Immature natural killer cell (primary cell): ENCODE measurements around the gene TMEM60. TPM values are rescaled to one million over a fixed set of nuclear protein-coding genes. Genes with fewer than 3 reads are reported as not detected.

Experiments
- DNase-seq, 3 donors: peaks; one replicate each; pipeline ENCODE4 v3.0.0; 2022; ENCODE audit warnings: mixed read lengths in 1 of 3
- H3K27ac Mint-ChIP-seq, 6 donors: one replicate each; pipeline ENCODE4 v1.8.0; 2020; ENCODE audit warnings: mixed read lengths in 6 of 6, mild to moderate bottlenecking in 5 of 6, inconsistent platforms in 4 of 6, moderate library complexity in 3 of 6
- H3K27me3 Mint-ChIP-seq, 3 donors: one replicate each; pipeline ENCODE4 v1.8.0; 2020 to 2021; ENCODE audit warnings: low read depth in 3 of 3, mild to moderate bottlenecking in 3 of 3, mixed read lengths in 3 of 3, moderate library complexity in 3 of 3, inconsistent platforms in 1 of 3
- H3K36me3 Mint-ChIP-seq, 3 donors: one replicate each; pipeline ENCODE4 v1.8.0; 2020; ENCODE audit warnings: mixed read lengths in 3 of 3, inconsistent platforms in 2 of 3, mild to moderate bottlenecking in 2 of 3
- H3K4me1 Mint-ChIP-seq, 2 donors: one replicate each; pipeline ENCODE4 v1.8.0; 2020; ENCODE audit warnings: inconsistent platforms in 2 of 2, mild to moderate bottlenecking in 2 of 2, mixed read lengths in 2 of 2, moderate library complexity in 1 of 2
- H3K4me3 Mint-ChIP-seq, 5 donors: one replicate each; pipeline ENCODE4 v1.8.0; 2020; ENCODE audit warnings: mild to moderate bottlenecking in 5 of 5, mixed read lengths in 5 of 5, inconsistent platforms in 3 of 5, moderate library complexity in 3 of 5
- H3K9me3 Mint-ChIP-seq, 6 donors: one replicate each; pipeline ENCODE4 v1.8.0; 2020; ENCODE audit warnings: mild to moderate bottlenecking in 6 of 6, mixed read lengths in 6 of 6, inconsistent platforms in 4 of 6, moderate library complexity in 3 of 6
- polyA plus RNA-seq, 3 donors: library from polyadenylated mRNA; unstranded; fragments of 300-500 nt; fragmentation: Illumina TruSeq; gene quantifications; one replicate each; pipeline ENCODE4 v1.2.3, GENCODE V29; 2021

TMEM60 gene
- polyA plus RNA-seq, 3 donors from 2014 or later: 7.9 to 22.6 (median 11.0) TPM

DNA sequence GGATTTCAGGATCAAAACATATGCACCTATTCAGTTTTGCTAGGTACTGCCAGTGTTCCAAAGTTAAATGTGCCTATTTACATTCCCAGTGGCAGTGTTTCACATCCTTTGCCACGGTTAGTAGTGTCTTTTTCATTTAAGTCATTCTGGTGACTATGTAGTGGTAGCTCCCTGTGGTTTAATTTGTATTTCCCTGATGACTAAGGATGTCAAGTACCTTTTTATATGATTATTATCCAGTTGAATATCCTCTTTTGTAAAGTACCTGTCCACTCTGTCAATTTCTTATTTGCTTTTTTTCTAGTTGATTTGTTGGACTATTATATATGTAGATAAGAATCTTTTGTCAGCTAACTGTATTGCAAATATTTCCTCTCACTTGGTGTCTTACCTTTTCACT is 45.1 kb downstream of the TMEM60 start:
- Mint-ChIP-seq H3K36me3 (peaks cover 5 to 7% (median 6%) of the 10 kb centered on the region in 3 donors), H3K4me1 (peaks cover 33 to 64% of the 10 kb centered on the region in 2 donors)

GRCh38 chr7:77752016-77752415 is 46.2 kb downstream of the TMEM60 start:
- Mint-ChIP-seq H3K36me3 (peaks cover 5 to 7% (median 6%) of the 10 kb centered on the region in 3 donors), H3K27ac (peak overlapping the region in 4 of 6 donors; percentile 2 to 82 (median 16)), H3K4me1 (peaks cover 34 to 67% of the 10 kb centered on the region in 2 donors), H3K27me3 (peaks cover 0 to 2% (median 0%) of the 10 kb centered on the region in 3 donors), H3K4me3 (no peak overlapping the region), H3K9me3 (no peaks in the 10 kb centered on the region)
- no peak for DNase-seq

More for the DNA sequence above, 45.1 kb downstream of the TMEM60 start:
- DNase-seq: no peak
- no peak overlapping the region for H3K4me3 Mint-ChIP-seq
- no peaks in the 10 kb centered on the region for H3K9me3 Mint-ChIP-seq
- peaks cover 0 to 2% (median 0%) of the 10 kb centered on the region in 3 donors for H3K27me3 Mint-ChIP-seq
- H3K27ac Mint-ChIP-seq: no peak overlapping the region

DNA sequence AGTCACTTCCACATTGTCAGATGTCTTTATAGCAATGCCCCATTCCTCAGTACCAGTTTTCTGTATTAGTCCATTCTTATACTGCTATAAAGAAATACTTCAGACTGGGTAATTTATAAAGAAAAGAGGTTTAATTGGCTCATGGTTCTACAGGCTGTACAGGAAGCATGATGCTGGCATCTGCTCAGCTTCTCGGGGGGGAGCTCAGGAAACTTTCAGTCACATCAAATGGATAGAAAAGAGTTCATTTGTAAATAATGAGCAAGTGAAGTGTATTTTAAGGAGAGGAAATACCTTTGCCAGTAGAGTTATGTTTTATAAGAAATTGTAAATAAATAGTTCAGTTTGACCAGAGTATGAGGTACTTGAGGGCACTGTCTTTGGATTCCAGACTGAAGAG is 50.5 kb downstream of the TMEM60 start:
- H3K4me1 Mint-ChIP-seq: peaks cover 33 to 71% of the 10 kb centered on the region in 2 donors
- peak overlapping the region; percentile 7 to 68 (median 20) for H3K27ac Mint-ChIP-seq
- peaks cover 5 to 12% (median 7%) of the 10 kb centered on the region in 3 donors for H3K36me3 Mint-ChIP-seq
- no peak for DNase-seq
- no peak overlapping the region for H3K4me3 Mint-ChIP-seq
- H3K27me3 Mint-ChIP-seq: peaks cover 0 to 3% (median 2%) of the 10 kb centered on the region in 3 donors
- no peaks in the 10 kb centered on the region for H3K9me3 Mint-ChIP-seq

- Mint-ChIP-seq H3K27ac (peak overlapping the region in 3 of 6 donors; percentile 17 to 68 (median 24)), H3K9me3 (no peaks in the 10 kb centered on the region), H3K36me3 (peaks cover 5 to 12% (median 7%) of the 10 kb centered on the region in 3 donors), H3K4me3 (no peak overlapping the region), H3K27me3 (peaks cover 0 to 3% (median 0%) of the 10 kb centered on the region in 3 donors), H3K4me1 (peaks cover 32 to 67% of the 10 kb centered on the region in 2 donors)
- DNase-seq: no peak
Measured at GRCh38 chr7:77747178-77747577, 51.1 kb downstream of the TMEM60 start.

GRCh38 chr7:77746824-77747165 is 51.4 kb downstream of the TMEM60 start:
- H3K4me1 Mint-ChIP-seq: peaks cover 31 to 67% of the 10 kb centered on the region in 2 donors
- no peak overlapping the region for H3K4me3 Mint-ChIP-seq
- peaks cover 5 to 12% (median 7%) of the 10 kb centered on the region in 3 donors for H3K36me3 Mint-ChIP-seq
- peak overlapping the region in 2 of 6 donors; percentile 17 to 64 for H3K27ac Mint-ChIP-seq
- H3K9me3 Mint-ChIP-seq: no peaks in the 10 kb centered on the region
- peaks cover 0 to 3% (median 0%) of the 10 kb centered on the region in 3 donors for H3K27me3 Mint-ChIP-seq
- DNase-seq: no peak

- H3K4me1 Mint-ChIP-seq: peaks cover 31 to 68% of the 10 kb centered on the region in 2 donors
- peaks cover 0 to 3% (median 0%) of the 10 kb centered on the region in 3 donors for H3K27me3 Mint-ChIP-seq
- H3K9me3 Mint-ChIP-seq: no peaks in the 10 kb centered on the region
- peak overlapping the region in 5 of 6 donors; percentile 50 to 84 (median 55) for H3K27ac Mint-ChIP-seq
- no peak overlapping the region for H3K4me3 Mint-ChIP-seq
- peaks cover 5 to 12% (median 7%) of the 10 kb centered on the region in 3 donors for H3K36me3 Mint-ChIP-seq
- DNase-seq: no peak
Measured at GRCh38 chr7:77746164-77746823, 51.9 kb downstream of the TMEM60 start.

- Mint-ChIP-seq H3K36me3 (peaks cover 4 to 12% (median 7%) of the 10 kb centered on the region in 3 donors), H3K4me1 (peaks cover 30 to 65% of the 10 kb centered on the region in 2 donors), H3K27ac (peak overlapping the region in 3 of 6 donors; percentile 50 to 84 (median 55)), H3K27me3 (peaks cover 0 to 3% (median 0%) of the 10 kb centered on the region in 3 donors), H3K4me3 (no peak overlapping the region), H3K9me3 (no peaks in the 10 kb centered on the region)
- DNase-seq: no peak
Measured at GRCh38 chr7:77745746-77746145, 52.5 kb downstream of the TMEM60 start.

Other genes with a start within 250 kb of the TMEM60 start
- 10 to 100 TPM in 1 of 3 donors, 1 to 10 TPM in 2; 4.9 to 11.1 (median 6.5) TPM for gene RSBN1L, start 102.0 kb downstream of the TMEM60 start, polyA plus RNA-seq
- 1 to 10 TPM; 4.1 to 9.3 (median 4.1) TPM for gene PHTF2, start 339 bp upstream of the TMEM60 start, polyA plus RNA-seq